HL-60 (cell line): ENCODE data around the gene ITSN2.

Source experiments
- POLR2AphosphoS5 ChIP-seq: IDR thresholded peaks from 2 replicates; pipeline ENCODE4 v1.6.1; 2012; ENCODE audit warnings: low read depth
- REST ChIP-seq: IDR thresholded peaks from 2 replicates; pipeline ENCODE4 v1.6.1; 2012; ENCODE audit warnings: low read depth; ENCODE audit not compliant: insufficient replicate concordance
- TF ChIP-seq, protein P1 (sequence below): IDR thresholded peaks from one replicate; pipeline ENCODE4 v1.5.1; 2011; ENCODE audit warnings: low read length, control low read depth, inconsistent platforms; ENCODE audit not compliant: insufficient read depth

DNA sequence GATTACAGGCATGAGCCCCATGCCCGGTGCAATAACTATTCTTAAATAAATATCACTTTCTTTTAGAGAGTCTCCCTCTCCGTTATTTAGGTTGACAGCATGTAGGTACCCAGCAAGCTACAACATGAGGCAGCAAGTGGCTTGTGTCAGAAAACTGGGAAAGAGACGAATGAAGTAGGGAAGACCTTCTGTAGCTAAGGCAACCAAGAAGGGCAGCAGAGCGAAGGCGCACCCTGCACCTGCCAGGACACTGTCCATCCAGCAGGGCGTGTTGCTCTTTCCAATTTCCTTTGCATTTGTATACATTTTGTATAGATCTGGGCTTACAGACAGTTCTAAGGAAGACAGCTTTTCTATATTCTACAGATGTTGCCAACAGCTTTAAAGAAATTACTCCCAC lies 137.4 kb downstream of the ITSN2 start:
- TF ChIP-seq, protein P1, sequence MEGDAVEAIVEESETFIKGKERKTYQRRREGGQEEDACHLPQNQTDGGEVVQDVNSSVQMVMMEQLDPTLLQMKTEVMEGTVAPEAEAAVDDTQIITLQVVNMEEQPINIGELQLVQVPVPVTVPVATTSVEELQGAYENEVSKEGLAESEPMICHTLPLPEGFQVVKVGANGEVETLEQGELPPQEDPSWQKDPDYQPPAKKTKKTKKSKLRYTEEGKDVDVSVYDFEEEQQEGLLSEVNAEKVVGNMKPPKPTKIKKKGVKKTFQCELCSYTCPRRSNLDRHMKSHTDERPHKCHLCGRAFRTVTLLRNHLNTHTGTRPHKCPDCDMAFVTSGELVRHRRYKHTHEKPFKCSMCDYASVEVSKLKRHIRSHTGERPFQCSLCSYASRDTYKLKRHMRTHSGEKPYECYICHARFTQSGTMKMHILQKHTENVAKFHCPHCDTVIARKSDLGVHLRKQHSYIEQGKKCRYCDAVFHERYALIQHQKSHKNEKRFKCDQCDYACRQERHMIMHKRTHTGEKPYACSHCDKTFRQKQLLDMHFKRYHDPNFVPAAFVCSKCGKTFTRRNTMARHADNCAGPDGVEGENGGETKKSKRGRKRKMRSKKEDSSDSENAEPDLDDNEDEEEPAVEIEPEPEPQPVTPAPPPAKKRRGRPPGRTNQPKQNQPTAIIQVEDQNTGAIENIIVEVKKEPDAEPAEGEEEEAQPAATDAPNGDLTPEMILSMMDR = no peak
- TF ChIP-seq POLR2AphosphoS5 (no peak), REST (no peak)
